H1 (cell line): Measurements from ENCODE around the gene C7orf57.

Source experiments
- CTCF ChIP-seq, 3 experiments: IDR thresholded peaks; 1 replicate in 2 of 3; 2 replicates in 1 of 3; pipeline versions ENCODE4 v1.5.1 to v1.6.1; 2011; ENCODE audit warnings: low read length in 3 of 3, mild to moderate bottlenecking in 3 of 3, inconsistent platforms in 2 of 3, low read depth in 1 of 3, moderate library complexity in 1 of 3; ENCODE audit not compliant: insufficient read depth in 1 of 3; ENCODE audit errors: control extremely low read depth in 1 of 3
- HDAC6 ChIP-seq: IDR thresholded peaks from one replicate; pipeline ENCODE4 v1.7.1; 2012; ENCODE audit warnings: low read depth, mild to moderate bottlenecking, inconsistent platforms, low read length, moderate library complexity
- JUND ChIP-seq: IDR thresholded peaks from 2 replicates; pipeline ENCODE4 v1.6.1; 2011; ENCODE audit warnings: mild to moderate bottlenecking, improper control_type of control experiment, low read length
- KDM4A ChIP-seq: IDR thresholded peaks from one replicate; pipeline ENCODE4 v1.7.1; 2012; ENCODE audit warnings: low read depth, mild to moderate bottlenecking, moderate library complexity, low read length, inconsistent platforms; ENCODE audit not compliant: severe bottlenecking
- POLR2A ChIP-seq, 2 experiments: IDR thresholded peaks; 1 replicate in 1 of 2; 2 replicates in 1 of 2; pipeline ENCODE4 v1.6.1; 2011; ENCODE audit warnings: low read depth in 2 of 2, low read length in 2 of 2, mild to moderate bottlenecking in 2 of 2; ENCODE audit errors: control extremely low read depth in 1 of 2
- POU5F1 ChIP-seq: IDR thresholded peaks from 2 replicates; pipeline ENCODE4 v1.6.1; 2011; ENCODE audit warnings: low read depth, mild to moderate bottlenecking, low read length, moderate library complexity
- SAP30 ChIP-seq: fragments of 300-600 bp; sonication (generic); IDR thresholded peaks from 2 replicates; pipeline ENCODE4 v1.7.1; 2012; ENCODE audit warnings: low read length, moderate library complexity, mild to moderate bottlenecking, inconsistent platforms; ENCODE audit not compliant: insufficient read depth, insufficient replicate concordance
- ZNF274 ChIP-seq: IDR thresholded peaks from 2 replicates; pipeline ENCODE4 v1.7.0; 2012; ENCODE audit warnings: low read length, borderline replicate concordance; ENCODE audit errors: extremely low read depth

- TF ChIP-seq JUND (no peak), CTCF (IDR thresholded peaks at IDR 0.05; ENCODE audit: control extremely low read depth in 1 of 3, insufficient read depth in 1 of 3, low read depth in 1 of 3, low read length in 3 of 3) (no peak), ZNF274 (no peak), SAP30 (no peak), POU5F1 (no peak), HDAC6 (no peak), KDM4A (no peak), POLR2A (IDR thresholded peaks at IDR 0.05; ENCODE audit: control extremely low read depth in 1 of 2, low read depth in 2 of 2, low read length in 2 of 2) (no peak)
These were observed 6.4 kb upstream of the C7orf57 start, which contains the start of gene SUN3 for GRCh38 chr7:48028938-48029337.
